Left kidney (tissue), 2 donors: ENCODE data around the gene ERC2. TPM values are rescaled to one million over a fixed set of nuclear protein-coding genes. Genes with fewer than 3 reads are reported as not detected.

Experiments used
- DNase-seq: peaks from one replicate; pipeline ENCODE4 v3.0.0-alpha.2; 2013
- polyA plus RNA-seq: library from polyadenylated mRNA; unstranded; fragments of 120-200 nt; gene quantifications from one replicate; pipeline ENCODE4 v1.2.1, GENCODE V29; 2013; ENCODE audit not compliant: insufficient read length

The ERC2 gene
- polyA plus RNA-seq, 1 donor = 3.9 TPM

DNA sequence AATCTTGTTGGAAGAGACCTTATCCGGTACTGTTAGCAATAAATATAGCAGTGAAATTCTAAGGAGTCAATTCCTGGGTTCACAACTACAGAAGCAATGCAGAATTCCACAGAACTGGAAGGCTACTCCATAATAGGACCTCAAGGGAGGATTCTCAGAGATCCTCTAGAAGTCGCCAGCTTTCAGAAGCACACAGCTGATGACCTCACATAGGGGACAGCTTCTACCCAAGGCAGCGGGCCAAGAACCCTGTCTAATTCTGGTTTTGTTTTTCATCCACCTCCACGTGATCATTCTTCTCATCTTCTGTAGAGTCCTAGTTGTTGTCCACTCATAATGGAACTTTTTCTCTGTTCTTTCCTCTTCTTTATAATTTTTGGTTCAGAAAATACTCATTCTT lies 99.4 kb downstream of the ERC2 start:
- no peak for DNase-seq

GRCh38 chr3:56366641-56367162 lies 101.6 kb downstream of the ERC2 start:
- DNase-seq = no peak

DNA sequence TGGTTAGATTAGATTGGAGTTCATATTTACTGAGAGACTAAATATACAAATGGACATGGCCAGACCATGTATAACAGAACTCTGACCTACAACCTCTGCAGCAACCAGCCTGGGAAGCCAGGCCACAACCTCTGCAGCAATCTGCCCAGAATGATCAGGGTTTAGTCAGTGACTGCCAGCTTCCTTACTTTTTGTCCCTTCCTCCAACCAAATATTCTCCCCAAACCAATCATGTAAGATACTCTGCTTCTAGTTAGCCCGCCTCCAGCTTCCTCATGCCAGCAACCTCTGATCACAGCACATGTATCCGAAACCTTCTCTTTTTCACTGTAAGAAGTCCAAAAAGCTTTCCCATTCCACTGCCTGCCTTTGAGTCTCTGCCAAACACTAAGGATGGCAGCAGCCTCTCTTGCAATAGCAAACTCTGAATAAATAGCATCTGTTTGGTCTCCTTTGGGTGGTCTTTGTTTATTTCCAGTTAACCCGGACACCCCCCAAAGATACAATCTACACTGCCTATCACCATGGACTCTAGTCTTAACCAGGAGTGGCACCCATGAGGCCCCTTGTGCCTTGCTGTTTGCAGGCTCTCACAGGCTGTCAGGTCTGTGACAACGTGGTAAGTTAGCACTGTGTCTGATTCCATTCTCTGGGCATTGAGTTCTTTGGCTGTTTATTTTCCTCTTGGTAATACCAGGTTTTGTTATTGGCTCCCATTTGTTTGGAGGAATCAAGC lies 102.2 kb downstream of the ERC2 start:
- no peak for DNase-seq

- DNase-seq = no peak
These were observed 103.6 kb downstream of the ERC2 start for GRCh38 chr3:56364665-56365064.

DNA sequence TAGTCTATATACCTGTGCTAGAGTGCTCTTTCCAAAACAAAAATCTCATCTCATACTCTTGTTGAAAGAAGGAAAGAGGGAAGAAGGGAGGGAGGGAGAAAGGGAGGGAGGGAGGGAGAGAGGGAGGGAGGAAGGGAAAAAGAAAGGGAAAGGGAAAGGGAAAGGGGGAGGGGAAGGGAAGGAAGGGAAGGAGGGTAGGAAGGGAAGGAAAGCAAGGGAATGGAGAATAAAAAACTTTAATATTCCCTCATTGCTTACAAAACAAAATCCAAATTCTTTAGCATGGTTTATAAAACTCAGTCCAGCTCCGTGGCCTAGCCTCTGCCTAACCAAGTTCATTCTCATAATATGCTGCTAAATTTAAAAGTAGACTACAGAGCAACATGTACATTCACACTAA lies 104.5 kb downstream of the ERC2 start:
- DNase-seq = no peak

GRCh38 chr3:56361731-56362130 lies 106.5 kb downstream of the ERC2 start:
- DNase-seq = no peak

DNA sequence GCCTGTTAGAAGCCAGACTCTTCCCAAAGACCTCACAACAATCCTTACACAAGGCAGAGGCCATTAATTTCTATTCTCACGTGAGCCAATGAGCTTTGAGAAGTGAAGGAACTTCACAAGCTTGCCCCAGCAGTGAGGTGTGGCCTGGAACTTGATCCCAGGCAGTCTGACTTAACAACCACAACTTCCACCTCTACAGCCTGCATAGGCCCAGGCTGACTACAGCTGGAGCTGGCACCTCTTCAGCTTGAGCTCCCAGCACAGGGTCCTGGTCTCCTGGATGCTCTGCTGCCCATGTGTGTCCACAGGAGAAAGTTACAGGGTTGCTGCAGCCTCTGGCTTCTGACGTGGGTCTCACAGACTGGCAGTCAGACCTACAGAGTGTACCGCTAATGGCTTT lies 111.0 kb downstream of the ERC2 start:
- DNase-seq = peak; percentile 21

GRCh38 chr3:56356808-56357207 lies 111.5 kb downstream of the ERC2 start:
- DNase-seq = no peak

- no peak for DNase-seq
These were observed 112.6 kb downstream of the ERC2 start for GRCh38 chr3:56355570-56356185.

- DNase-seq = no peak
These were observed 116.7 kb downstream of the ERC2 start for GRCh38 chr3:56351537-56351936.

DNA sequence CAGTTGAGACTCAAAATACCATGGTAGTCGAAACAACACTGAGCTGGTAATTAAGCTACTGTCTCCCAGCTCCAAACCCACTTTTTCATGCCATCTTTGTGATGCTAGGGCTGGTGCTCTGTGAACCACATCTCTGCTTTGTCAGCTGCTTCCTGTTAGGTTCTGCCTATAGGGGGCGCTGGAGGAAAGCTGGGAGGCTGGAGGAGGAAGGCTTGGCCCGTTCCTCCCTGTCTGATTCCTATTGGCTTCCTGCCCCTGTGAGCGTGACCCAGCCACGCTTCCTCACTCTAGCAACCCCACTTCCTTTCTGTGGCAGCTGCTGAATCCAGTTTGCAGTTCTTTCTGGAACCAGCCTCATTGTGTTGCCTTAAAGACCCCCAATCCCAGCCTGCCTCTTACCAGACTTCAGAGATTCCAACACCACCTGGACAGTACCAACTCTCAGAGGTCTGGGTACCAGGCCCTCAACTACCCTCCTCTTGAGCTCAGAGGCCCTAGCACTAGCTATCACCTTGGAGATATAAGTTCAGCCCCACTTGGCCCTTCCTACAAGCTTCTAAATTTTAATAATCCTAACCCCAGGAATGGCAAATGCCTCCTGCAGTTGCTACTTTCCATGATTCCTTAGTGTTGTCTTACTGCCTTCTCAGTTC lies 120.9 kb downstream of the ERC2 start:
- peak; percentile 13 for DNase-seq

DNA sequence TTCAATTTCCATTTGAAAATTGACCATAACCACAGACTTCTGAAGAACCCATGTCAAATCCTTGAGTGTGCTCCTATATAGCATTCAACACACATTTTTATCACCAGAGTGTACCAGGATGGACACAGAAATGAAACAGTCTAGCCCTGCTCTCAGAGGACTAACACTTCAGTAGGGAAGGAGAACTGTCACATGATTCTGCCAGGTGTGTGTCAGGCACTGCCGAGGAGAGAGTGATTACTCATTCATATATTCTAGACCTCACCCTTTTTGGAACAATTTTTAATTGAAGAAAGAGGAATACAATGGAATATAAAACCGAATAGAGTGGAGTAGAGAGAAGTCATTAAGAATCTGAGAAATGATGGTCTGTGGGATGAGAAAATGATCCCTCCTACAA lies 125.8 kb downstream of the ERC2 start:
- no peak for DNase-seq

DNA sequence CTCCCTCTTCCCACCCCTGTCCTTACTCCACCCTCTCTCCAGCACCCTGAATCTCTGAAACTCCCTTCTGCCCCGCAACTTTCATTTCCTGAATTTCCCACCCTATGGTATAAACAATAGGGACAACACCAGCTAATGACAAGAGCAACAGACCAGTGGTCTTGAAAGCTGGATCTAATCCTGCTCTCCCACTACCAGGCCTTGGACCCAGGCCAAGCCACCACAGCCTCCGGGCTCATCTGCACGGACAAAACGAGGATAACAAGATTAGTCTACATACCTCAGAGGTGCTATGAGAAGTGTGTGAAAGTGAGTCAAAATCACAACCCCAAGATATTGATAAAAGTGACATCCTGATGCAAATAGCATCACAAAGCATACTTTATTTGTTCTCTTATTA lies 128.6 kb downstream of the ERC2 start:
- no peak for DNase-seq

GRCh38 chr3:56339244-56339643 lies 129.0 kb downstream of the ERC2 start:
- no peak for DNase-seq

GRCh38 chr3:56336023-56336422 lies 132.2 kb downstream of the ERC2 start:
- no peak for DNase-seq

DNA sequence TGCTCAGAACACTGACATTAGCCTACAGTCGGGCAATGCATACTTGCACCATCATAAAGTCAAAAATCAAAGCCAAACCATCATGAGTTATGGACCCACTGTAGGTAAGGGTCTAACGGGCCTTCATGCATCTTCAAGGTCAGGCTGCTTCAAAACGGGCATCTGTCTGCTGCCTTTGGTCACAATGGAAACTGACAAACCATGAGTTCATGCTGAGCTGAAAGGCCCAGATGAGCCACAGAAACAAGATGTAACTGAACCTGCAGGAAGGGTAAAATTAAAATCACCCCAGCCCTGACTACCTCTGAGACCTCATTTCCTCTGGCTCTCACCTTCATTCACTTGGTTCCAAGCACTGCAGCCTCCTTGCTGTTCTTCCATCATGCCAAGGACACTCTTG lies 143.8 kb downstream of the ERC2 start:
- DNase-seq = no peak

DNA sequence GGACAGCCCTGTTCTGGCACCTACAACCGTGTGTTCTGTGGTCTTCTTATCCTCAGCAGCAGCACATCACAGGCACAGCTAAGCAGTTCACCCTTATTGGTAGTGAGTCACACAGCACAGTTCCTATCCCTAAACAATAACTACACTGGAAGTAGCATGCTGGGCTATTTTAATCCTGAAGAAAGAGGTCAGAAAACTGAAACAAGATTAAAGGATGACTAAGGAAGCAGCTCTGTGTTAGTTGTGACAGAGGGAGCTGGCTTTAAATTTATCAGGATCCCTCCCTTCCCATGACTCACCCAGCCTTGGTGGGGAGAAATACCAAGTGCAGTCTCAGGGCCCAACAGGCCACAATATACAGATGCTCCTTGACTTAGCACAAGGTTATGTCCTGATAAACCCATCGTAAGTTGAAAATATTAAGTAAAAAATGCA lies 144.3 kb downstream of the ERC2 start:
- no peak for DNase-seq

GRCh38 chr3:56322862-56323261 lies 145.4 kb downstream of the ERC2 start:
- no peak for DNase-seq

DNA sequence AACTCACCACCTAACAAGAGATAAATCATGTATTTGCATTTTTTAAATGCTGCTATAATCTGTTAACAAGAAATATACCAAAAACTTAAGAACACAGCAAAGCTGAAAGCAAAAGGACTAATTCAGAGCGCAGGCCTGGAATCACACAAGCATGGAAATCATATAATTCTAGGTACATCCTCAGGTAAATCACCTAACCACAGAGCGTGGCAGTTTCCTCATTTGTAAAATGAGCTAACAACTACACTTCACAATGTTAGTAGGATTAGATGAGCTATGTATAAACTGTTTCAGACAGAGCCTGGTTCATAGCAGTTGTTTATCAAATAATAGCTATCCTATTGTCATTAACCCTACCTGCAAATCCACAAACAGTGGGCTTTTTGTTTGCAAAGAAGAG lies 146.4 kb downstream of the ERC2 start:
- DNase-seq = no peak

DNA sequence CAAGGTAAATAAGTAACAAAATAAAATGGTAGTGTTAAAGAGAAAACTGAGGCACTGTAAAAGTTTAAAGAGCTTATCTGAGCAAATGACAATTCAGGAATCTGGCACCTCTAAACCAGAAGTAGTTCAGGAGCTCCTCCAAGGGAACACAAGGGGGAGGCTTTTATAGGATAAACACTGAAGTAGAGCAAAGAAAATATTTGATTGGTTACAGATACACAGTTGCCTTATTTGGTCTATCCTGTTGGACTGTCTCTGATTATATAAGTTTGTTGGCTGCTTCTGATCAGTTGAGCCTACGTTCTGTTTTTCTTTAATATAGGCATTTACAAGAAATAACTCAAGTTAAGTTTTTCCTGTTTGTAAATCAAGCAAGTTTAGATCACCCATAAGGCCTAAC lies 146.9 kb downstream of the ERC2 start:
- DNase-seq = no peak

GRCh38 chr3:56320883-56321282 lies 147.4 kb downstream of the ERC2 start:
- DNase-seq = no peak

GRCh38 chr3:56318891-56319290 lies 149.4 kb downstream of the ERC2 start:
- no peak for DNase-seq

DNA sequence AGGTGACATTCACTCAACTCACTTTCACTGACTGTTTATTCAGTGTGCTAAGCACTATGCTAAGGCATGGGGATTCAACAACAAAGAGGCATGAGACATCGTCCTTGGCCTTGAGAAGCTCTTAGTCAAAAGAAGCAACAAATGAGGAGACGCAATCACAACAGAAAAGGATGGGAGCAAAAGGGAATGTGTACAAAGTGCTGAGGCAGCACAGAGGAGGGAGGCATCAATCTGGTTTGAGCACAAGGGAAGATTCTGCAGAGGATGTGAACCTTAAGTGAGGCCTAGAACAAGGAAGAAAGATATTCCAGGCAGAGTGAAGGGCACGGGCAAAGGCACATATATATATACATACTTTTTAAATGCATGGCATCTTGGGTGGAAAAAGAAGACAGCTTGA lies 151.3 kb downstream of the ERC2 start:
- no peak for DNase-seq
